Activated CD8-positive, alpha-beta memory T cell treated with anti-CD3 and anti-CD28 coated beads, Interleukin-2, amount 50 U/mL, for 24 hours (primary cell): ENCODE data around the gene SALL4.
"Not testable (repeated sequence)": the region's sequence is repeated elsewhere in the genome, so short reads cannot be mapped to it uniquely, and the experiment has no call there.

Experiments
- DNase-seq: peaks from one replicate; pipeline ENCODE4 v3.0.0-alpha.2; 2020; ENCODE audit errors: extremely low read depth

SALL4 gene

DNA sequence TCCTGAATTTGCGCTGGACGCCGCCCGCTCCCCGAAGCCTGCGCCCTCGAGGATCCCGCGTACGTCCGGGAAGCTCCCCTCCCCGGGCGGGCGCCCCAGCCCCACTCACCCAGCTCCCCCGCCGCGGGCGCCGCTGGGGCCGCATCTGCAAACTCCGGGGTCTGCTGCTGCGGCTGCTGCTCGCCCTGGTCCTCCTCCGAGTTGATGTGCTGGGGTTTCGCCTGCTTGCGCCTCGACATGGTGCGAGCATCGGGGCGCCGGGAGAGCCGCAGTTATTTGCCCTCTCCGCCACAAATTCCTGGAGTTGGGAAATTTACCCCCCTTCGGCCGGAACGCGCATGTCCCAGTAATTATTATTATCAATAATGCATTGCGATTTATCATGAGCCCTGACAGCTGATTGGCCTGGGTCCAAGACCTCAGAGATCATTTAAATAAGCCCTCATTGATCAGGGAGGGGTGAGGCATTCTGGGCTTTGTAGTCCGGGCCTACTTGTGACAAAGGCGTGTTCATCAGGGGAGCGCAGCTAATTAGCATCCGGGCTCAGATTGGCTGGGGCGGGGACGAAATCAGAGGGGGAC lies at the start of gene SALL4:
TSS of gene SALL4 (minus strand) at position 352 of the 582 bp plus-strand sequence. CDS start at position 239, 113 bp downstream.
- DNase-seq, result no peak

DNA sequence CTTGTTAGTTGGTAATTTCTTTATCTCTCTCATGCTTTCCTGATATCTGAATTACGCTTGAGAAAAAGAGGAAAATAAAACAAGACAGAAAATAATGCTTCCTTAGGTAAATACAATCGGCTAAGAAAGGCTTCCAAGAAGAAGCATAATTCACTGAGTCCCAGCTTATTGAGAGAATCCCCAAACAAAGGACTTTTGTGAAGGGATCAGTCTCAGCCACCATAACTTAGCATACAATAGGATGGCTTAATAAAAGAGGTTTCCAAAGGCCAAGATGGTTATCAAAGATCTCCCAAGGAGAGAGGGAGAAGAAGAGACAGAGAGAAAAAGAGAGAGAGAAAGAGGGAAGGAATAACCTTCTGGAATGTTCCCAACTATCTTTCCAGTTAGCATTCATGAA lies 46.0 kb upstream of the SALL4 start:
- DNase-seq, result no peak

DNA sequence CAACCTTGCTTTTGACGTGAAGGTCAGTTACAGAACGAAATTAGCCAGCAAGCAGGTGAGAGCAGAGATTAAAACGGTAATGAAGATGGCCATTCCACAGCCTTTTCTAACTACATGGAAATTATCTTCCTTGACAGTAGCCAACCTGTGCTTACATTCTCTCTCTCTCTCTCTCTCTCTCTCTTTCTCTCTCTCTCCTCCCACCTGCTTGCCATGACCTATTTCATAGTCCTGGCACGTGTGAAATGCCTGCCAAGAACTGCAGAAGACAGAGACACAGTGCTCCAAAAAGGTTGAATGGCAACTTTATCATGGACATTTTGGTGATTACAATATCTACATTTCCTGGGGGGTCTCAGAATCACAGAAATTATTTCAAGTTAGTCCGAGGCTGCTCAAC lies 38.5 kb upstream of the SALL4 start:
- DNase-seq, result no peak

DNA sequence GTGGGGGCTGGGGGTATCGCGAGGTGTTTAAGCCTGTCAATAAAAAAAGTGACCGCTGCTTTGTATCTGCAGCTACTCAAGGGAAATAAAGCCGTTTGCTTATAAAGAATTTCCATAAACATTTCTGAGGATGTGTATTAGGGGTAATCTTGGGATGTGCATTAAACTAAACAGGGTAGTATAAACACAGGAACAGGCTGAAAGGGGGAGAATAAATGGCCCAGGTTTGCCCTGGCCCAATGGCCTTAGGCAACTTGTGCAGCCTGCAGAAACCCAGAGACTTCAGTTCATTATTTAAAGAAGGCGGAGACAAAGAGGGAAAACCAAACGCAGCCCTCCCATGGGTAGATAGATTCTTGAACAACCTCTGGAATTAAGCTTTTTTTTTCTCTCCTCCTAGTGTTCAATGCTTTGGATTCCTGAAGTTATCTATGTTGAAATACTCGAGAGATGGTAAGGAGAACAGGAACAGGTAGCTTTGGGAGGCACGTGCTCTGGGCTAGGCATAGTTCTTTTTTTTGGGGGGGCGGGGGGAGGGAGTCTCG lies 35.6 kb upstream of the SALL4 start:
- DNase-seq, result no peak

DNA sequence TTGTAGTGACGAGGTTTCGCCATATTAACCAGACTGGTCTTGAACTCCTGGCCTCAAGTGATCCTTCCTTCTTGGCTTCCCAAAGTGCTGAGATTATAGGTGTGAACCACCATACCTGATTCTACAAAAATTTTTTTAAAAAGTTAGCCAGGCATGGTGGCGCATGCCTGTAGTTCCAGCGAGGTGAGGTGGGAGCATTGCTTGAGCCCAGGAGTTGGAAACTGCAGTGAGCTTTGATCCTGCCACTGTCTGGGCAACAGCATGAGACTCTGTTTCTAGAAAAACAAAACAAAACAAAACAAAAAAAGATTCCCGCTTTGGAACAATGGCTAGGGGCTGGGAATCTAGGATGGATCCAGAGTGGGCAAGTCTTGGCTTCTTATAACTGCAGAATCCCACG lies 35.1 kb upstream of the SALL4 start:
- DNase-seq, result no peak

DNA sequence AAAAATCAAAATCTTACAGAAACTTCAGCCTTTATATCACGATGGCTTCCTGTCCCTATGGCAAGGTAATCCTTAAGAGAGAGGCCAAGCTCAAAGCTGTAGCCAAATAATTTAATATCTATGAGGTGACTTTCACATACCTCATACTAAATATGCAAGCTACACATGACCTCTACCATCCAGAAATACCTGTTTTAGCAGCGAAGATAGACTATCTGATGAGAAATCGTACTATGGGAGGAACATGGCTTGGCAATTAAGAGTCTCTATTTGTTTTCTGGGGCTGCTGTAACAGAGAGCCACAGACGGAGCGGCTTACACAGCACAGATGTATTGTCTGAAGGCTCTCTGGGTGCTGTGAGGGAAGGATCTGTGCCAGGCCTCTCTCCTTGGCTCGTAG lies 31.0 kb upstream of the SALL4 start:
- DNase-seq, result no peak

DNA sequence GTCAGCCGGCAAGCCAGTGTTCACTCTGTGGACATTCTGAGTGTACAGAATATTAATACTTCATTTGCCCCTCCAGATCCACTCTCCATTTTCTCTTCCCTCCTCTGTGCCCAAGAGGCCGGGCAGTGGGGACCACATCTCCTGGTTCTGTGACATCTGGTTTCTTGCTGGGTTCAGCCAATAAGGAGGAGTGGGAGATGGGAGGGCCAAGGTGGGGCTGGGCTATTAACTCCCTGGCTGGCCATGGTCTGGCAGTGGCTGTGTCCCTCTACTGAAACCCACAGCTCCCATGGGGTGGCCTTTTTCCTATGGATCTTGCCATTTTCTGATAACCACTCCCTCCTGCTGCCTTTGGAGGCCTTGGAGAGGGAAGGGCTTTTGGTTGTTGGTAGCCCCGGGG lies 30.0 kb upstream of the SALL4 start:
- no peak for DNase-seq

DNA sequence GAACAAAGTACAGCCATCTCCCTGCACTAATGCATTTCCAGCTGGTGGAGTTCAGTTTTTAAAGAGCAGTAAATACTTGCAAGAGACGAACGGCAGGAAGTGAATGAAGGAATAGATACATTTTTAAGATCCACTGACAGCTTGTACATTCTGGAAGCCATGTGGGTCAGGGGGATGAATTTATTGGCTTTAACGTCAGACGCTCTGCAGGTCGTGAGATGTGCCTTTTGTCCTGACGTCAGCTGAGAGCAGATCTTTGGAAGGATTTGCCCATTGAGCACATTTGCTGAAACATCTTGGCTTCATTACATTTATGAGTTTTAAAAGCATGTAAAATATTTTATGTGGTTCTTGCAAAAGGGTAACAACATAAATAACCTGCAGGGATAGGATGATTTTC lies 29.5 kb upstream of the SALL4 start:
- no peak for DNase-seq

DNA sequence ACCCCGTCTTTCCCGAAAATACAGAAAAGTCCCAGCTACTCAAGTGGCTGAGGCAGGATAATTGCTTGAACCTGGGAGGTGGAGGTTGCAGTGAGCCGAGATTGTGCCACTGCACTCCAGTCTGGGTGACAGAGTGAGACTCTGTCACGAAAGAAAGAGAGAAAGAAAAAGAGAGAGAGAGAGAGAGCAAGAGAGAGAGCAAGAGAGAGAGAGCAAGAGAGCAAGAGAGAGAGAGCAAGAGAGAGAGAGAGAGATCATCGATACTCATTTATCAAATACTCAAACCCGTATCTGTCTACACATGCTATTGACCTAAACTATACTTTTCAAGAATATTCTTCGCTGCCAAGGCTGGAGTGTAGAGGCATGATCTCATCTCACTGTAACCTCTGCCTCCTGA lies 28.2 kb upstream of the SALL4 start:
- DNase-seq, result no peak

DNA sequence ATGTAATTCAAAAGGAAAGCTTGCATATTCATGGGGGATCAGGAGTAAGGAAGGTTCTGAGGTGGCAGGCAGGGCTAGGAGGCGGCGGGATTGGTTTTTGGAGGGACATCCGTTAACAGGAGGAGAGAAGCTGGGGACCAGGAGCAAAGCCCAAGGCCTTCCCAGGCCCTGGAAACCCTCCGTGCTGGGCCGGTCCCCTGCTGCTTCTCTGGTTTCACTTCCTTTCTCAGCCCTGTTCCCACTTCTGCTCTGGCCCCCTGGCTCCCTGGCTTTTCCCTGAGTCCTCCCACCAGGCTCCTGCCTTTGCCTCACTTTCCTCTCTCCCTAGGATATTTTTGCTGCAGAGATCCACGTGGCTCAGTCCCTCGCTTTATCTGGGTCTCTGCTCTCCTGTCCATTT lies 26.4 kb upstream of the SALL4 start:
- no peak for DNase-seq

DNA sequence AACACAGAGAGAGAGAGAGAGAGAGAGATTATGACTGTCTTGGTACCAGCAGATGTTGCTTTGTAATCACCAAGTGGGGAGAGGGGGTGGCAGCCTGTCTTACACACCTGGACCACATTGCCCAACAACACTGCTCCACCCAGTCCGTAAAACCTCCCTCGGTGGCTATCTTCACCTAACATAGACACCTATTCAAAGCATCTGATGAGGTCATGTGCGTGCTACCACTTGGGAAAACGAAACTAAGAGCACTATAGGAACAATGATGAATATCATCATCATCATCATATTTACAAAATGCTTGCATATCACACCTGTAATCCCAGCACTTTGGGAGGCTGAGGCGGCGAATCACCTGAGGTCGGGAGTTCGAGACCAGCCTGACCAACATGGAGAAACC lies 24.1 kb upstream of the SALL4 start:
- no peak for DNase-seq

DNA sequence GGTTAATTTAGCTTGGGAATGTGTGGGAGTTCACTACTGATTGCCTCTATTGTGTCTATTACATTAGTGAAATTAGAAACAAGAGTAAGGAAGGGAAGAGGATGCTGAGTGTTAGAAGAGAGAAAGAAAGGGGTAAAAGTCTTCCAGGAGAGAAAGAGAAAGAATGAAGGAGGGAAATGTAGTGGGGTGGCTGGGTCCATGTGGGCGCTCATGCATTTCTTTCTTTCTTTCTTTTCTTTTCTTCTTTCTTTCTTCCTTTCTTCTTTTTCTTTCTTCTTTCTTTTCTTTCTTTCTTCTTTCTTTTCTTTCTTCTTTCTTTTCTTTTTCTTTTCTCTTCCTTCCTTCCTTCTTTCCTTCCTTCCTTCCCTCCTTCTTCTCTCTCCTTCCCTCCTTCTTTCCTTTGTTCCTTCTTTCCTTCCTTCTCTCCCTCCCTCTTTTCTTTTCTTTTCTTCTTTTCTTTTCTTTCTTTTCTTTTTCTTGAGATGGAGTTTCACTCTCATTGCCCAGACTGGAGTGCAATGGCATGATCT lies 16.2 kb upstream of the SALL4 start:
- no peak for DNase-seq

DNA sequence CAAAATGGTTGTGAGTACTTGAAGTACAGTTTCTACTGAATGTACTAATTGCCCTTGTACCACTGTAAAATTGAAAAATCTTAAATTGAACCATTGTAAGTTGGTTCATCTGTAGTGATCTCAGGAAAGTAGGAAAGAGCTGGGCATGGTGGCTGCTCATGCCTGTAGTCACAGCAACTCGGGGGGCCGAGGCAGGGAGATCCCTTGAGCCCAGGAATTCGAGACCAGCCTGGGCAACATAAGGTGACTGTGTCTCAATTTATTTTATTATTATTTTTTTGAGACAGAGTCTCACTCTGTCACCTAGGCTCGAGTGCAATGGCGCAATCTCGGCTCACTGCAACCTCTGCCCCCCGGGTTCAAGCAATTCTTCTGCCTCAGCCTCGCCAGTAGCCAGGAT lies 14.5 kb upstream of the SALL4 start:
- not testable (repeated sequence) for DNase-seq

DNA sequence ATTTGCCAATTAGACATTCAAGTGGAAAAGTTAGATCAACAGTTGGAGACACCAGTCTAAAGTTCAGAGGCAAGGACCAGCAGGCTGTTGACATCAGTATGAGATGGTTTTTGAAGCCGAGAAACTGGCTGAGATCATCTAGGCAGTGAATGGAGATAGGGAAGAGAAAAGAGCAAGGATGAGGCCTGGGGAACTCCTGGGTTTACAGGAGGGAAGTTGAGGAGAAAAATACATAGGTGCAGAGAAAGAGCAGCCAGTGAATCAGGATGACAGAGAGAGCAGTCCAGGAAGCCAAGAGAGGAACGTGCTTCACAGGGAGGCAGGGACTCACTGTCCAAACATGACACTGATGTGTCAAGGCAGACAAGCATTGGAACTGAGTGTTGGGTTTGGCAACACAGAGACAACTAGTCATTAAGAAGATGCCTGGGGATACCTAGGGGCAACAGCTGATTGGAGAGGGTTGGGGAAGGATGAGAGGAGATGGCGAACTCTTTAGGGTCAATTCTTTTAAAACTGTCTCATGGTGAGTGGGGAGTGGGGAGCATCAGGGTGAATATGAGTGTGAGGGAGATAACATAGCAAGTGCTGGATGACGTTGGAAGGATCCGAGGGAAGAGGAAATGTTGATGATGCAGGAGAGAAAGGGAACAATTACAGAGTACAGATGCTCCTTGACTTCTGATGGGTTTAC lies 13.2 kb upstream of the SALL4 start:
- no peak for DNase-seq

DNA sequence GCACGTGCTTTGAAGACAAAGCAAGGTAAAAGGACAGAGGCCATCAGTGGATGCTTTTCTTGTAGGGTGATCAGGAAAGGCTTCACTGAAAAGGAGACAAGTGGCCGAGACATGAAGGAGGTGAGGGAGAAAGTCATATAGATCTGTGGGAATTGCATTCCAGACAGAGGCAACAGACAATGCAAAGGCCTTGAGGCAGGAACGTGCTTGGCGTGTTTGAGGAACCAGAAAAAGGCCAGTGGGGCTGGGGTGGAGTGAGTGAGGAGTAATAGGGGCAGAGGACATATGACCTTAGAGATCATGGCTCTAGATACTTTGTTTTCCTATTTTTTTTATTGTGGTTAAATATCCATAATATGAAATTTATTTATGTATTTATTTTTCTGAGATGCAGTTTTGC lies 10.5 kb upstream of the SALL4 start:
- no peak for DNase-seq

DNA sequence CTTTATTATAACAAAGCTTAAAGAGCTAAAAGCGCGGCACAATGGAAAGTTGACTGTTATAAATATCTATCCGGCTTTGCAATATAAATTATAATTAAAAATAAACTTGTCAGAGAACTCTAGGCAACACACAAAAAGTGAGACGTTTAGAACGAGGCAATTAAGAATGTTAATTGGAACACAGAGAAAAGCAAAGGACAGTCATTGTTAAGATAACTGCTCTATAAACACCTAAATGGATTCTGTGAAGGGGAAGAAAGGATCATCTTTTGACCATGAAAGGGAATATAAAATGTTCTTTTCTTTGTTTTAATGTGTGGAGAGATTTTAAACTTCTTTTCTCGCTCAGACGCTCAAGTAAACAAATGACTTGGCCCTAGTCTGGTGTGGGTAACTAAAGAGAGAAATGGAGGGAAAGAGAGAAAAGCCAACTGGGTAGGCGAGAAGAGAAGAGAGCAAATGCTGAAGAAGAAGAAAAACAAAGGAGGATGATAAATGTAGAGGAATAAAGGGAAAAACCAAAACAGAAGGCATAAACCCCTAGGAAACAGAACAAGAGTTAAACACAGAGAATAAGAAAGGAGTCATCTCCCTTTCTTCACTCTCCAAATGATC lies 9.3 kb upstream of the SALL4 start:
- no peak for DNase-seq

DNA sequence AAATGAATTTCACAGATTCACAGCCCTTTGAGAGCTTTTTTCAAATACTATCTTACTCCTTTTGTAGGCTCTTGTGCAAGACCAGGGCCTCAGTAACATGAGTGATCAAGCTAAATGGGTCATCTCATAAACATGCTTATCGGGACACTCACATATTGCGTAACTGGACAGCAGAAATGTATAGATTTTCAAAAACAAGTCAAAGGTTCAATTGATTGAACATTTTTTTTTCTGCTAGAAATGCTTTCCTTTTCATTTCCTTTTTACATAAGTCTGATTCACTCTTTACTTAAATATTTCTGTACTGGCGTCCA lies 8.7 kb upstream of the SALL4 start:
- DNase-seq, result no peak

DNA sequence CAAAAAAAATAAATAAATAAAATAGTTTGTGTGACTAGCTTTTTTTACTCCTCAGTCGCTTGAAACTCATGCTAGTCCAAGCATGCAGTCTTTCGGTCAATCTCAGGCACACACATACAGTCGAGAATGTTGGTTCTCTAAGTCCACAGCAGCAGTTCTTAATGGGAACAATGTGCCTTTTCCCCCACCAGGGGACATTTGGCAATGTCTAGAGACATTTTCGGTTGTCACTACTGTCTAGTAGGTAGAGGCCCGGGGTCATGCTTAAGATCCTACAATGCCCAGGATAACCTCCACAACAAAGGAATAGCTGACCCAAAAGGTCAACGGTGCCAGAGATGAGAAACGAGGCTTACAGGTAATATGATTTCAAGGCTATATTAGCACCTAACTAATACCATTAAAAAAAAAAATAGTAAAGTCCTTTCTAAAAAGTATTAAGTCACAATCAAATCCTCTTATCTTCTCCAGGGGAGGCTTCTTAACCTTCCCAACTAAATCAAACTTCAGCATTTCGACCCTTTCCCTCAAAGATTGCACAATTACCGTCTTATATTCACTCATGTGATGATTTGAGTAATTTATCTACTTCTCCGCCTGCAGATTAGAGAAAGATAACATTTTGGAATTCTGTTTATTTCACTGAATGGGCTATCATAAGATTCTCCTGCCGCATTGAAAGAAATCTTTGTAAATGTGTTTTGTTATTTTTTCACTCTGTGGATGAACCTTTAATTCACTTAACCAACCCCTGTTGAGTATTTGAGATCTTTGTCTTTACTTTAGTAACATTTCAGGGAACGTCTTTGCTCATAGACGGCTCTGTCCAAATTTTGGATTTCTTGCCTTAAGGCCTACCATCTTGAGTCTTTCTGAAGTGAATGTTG lies 8.1 kb upstream of the SALL4 start:
- no peak for DNase-seq

DNA sequence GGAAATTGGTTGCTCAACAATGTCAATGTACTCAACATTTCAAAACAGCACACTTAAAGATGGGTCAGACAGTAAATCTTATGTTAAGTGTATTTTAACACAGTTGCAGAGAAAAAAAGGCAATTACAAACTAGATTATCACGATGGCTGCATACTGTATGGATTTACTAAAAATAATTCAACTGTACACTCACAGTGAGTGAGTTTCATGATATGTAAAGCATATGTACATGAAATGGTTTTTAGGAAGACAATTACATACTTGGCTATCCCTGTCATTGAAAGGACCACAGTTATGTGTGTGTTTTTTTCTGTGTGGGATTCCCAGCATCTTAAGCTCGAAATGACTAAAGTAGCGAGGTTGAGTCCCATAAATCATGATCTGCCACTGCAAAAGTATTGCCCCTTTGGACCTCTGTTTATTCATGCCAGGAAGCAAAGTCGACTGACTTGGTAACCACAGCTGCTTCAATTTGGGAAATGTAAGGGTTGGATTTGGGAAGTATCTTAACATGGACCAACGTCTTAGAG lies 5.5 kb upstream of the SALL4 start:
- DNase-seq, result no peak

DNA sequence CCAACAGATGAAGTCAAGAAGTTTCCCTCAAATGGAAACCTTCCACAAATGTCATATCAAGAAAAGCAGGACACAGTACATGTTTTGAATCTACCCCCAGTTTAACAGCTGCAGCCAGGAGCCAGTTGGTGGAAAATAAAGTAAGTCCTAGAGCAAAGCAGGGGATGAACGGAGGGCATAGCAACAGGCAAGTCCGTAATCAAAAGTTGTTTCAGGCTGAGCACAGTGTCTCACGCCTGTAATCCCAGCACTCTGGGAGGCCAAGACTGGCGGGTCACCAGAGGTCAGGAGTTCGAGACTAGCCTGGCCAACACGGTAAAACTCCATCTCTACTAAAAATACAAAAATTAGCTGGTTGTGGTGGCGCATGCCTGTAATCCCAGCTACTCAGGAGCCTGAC lies 2.4 kb upstream of the SALL4 start:
- DNase-seq, result no peak

DNA sequence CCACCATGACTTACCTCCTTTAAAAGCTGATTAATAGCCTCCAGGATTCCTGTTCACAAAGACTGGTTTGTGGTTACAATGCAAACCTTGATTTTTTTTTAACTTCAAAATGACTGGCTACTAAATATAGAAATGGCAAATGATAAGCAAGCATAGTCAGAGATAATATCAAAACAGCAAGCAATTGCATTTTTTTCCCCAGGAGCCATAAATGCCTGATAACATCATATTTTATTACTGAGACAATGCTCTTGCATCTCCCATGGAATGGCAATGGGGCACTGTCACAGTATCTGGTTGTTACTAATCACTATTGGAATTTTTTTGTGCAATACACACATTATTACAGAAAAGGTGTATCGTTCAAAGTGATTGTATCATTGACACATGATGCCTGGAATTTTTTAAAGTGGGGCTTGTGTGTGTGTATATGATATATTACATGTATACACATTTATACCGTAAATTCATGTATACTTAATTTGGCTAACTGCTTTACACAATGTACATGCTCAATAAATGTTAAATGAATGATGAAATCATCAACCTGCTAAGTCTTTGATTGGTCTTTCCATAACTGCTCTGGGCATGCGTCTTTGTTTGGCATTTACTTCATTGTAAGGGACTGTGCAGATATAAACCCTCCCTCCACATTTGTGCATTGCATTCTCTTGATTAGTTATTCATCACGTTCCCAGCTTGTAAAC lies 980 bp upstream of the SALL4 start:
- DNase-seq, result no peak

DNA sequence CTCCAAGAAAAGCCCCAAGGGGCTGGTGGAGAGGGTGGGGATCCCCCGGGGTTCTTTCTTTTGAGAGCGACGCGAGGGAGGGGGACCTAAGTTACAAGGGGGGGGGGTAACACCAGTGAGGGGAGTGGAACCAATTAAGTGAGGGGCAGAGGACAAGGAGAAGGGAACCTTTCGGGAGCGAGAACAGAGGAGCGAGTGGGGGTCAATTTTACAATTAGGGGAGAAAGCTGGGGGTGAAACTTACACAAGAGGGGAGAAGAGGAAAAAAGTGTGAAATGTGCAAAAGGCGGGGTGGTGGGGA lies 548 bp downstream of the SALL4 start:
- no peak for DNase-seq
